SK-N-SH treated with all-trans-retinoic acid at 6 μM for 48 hours (cell line): ENCODE data around the gene KIF13A.

Experiments
- ATAC-seq: fragments of 200-7000 bp; cut with Tn5 transposase; 3 replicates; pipeline ENCODE4 v1.9.1; 2020; ENCODE audit warnings: mild to moderate bottlenecking, moderate library complexity
- ARNTL ChIP-seq: fragments of 450-650 bp; formaldehyde crosslinking; IDR thresholded peaks from 2 replicates; pipeline ENCODE4 v1.5.0; 2020; ENCODE audit warnings: low read depth, mild to moderate bottlenecking, moderate library complexity, borderline replicate concordance
- BACH2 ChIP-seq: fragments of 250-450 bp; sonication (Bioruptor Pico); IDR thresholded peaks from 2 replicates; pipeline ENCODE4 v1.9.0; 2021; ENCODE audit warnings: mild to moderate bottlenecking, borderline replicate concordance
- CSDC2 ChIP-seq: fragments of 250-450 bp; sonication (Bioruptor Pico); IDR thresholded peaks from 2 replicates; pipeline ENCODE4 v1.5.0; 2020; ENCODE audit warnings: mild to moderate bottlenecking, moderate library complexity
- CSRNP3 ChIP-seq: fragments of 250-450 bp; sonication (Bioruptor Pico); IDR thresholded peaks from 2 replicates; pipeline ENCODE4 v1.5.1; 2021; ENCODE audit warnings: mild to moderate bottlenecking, moderate library complexity
- ESRRG ChIP-seq: fragments of 250-450 bp; sonication (Bioruptor Pico); IDR thresholded peaks from 2 replicates; pipeline ENCODE4 v1.6.1; 2021; ENCODE audit warnings: mild to moderate bottlenecking
- GLIS3 ChIP-seq: fragments of 250-450 bp; sonication (Bioruptor Pico); IDR thresholded peaks from 2 replicates; pipeline ENCODE4 v1.5.0; 2020; ENCODE audit warnings: mild to moderate bottlenecking, moderate library complexity
- ISL1 ChIP-seq: fragments of 250-450 bp; sonication (Bioruptor Pico); IDR thresholded peaks from 2 replicates; pipeline ENCODE4 v2.1.2; 2022; ENCODE audit warnings: mild to moderate bottlenecking, moderate library complexity
- OSR1 ChIP-seq: fragments of 250-450 bp; sonication (Bioruptor Pico); IDR thresholded peaks from 2 replicates; pipeline ENCODE4 v1.8.0; 2022; ENCODE audit warnings: moderate library complexity, mild to moderate bottlenecking, inconsistent platforms
- PPARA ChIP-seq: fragments of 250-450 bp; sonication (Bioruptor Pico); IDR thresholded peaks from 2 replicates; pipeline ENCODE4 v1.5.0; 2020; ENCODE audit warnings: mild to moderate bottlenecking, borderline replicate concordance
- RARB ChIP-seq: fragments of 250-450 bp; sonication (Bioruptor Pico); IDR thresholded peaks from 2 replicates; pipeline ENCODE4 v1.8.0; 2021; ENCODE audit warnings: mild to moderate bottlenecking, moderate library complexity
- SNAI2 ChIP-seq: fragments of 250-450 bp; sonication (Bioruptor Pico); IDR thresholded peaks from 2 replicates; pipeline ENCODE4 v1.5.0; 2020; ENCODE audit warnings: mild to moderate bottlenecking, moderate library complexity
- TCF4 ChIP-seq: fragments of 250-450 bp; sonication (Bioruptor Pico); IDR thresholded peaks from 2 replicates; pipeline ENCODE4 v1.8.0; 2021; ENCODE audit warnings: mild to moderate bottlenecking, moderate library complexity, borderline replicate concordance
- TOX ChIP-seq: fragments of 250-450 bp; sonication (Bioruptor Pico); IDR thresholded peaks from 2 replicates; pipeline ENCODE4 v1.8.0; 2021; ENCODE audit warnings: mild to moderate bottlenecking, moderate library complexity, borderline replicate concordance
- TSHZ2 ChIP-seq: fragments of 250-450 bp; sonication (Bioruptor Pico); IDR thresholded peaks from 2 replicates; pipeline ENCODE4 v1.5.0; 2020; ENCODE audit warnings: mild to moderate bottlenecking, moderate library complexity
- ZC3H10 ChIP-seq: fragments of 250-450 bp; sonication (Bioruptor Pico); IDR thresholded peaks from 2 replicates; pipeline ENCODE4 v1.5.1; 2021; ENCODE audit warnings: mild to moderate bottlenecking, moderate library complexity
- ZFP3 ChIP-seq: fragments of 250-450 bp; sonication (Bioruptor Pico); IDR thresholded peaks from 2 replicates; pipeline ENCODE4 v1.5.0; 2020; ENCODE audit warnings: mild to moderate bottlenecking, moderate library complexity
- ZFP30 ChIP-seq: fragments of 450-650 bp; formaldehyde crosslinking; IDR thresholded peaks from 2 replicates; pipeline ENCODE4 v1.5.0; 2022; ENCODE audit warnings: mild to moderate bottlenecking, moderate library complexity
- ZNF565 ChIP-seq: fragments of 450-650 bp; formaldehyde crosslinking; conservative IDR thresholded peaks from 2 replicates; pipeline ENCODE4 v1.5.0; 2020; ENCODE audit warnings: low read depth, mild to moderate bottlenecking, moderate library complexity
- ZNF8 ChIP-seq: fragments of 450-650 bp; formaldehyde crosslinking; IDR thresholded peaks from 2 replicates; pipeline ENCODE4 v1.5.0; 2020; ENCODE audit warnings: mild to moderate bottlenecking, moderate library complexity
- TF ChIP-seq, protein P1 (sequence below): fragments of 250-450 bp; sonication (Bioruptor Pico); IDR thresholded peaks from 2 replicates; pipeline ENCODE4 v1.8.0; 2021; ENCODE audit warnings: low read depth, mild to moderate bottlenecking, moderate library complexity, borderline replicate concordance
- TF ChIP-seq, protein P2 (sequence below): fragments of 250-450 bp; sonication (Bioruptor Pico); IDR thresholded peaks from 2 replicates; pipeline ENCODE4 v1.8.0; 2020; ENCODE audit warnings: mild to moderate bottlenecking, moderate library complexity, borderline replicate concordance
- TF ChIP-seq, protein P3 (sequence below): fragments of 250-450 bp; sonication (Bioruptor Pico); IDR thresholded peaks from 2 replicates; pipeline ENCODE4 v1.5.1; 2020; ENCODE audit warnings: low read depth, mild to moderate bottlenecking, moderate library complexity

The KIF13A gene

GRCh38 chr6:17728551-17729222, 258.7 kb downstream of the KIF13A start:
- TF ChIP-seq GLIS3 (CRISPR knock-in tag) (no peak), PPARA (CRISPR knock-in tag) (no peak), TSHZ2 (no peak), ZFP30 (no peak), ISL1 (no peak), ZNF8 (CRISPR knock-in tag) (no peak), OSR1 (CRISPR knock-in tag) (no peak), SNAI2 (no peak), ZFP3 (no peak), RARB (CRISPR knock-in tag) (no peak), BACH2 (CRISPR knock-in tag) (no peak), CSDC2 (CRISPR knock-in tag) (no peak)
- TF ChIP-seq, protein P1, sequence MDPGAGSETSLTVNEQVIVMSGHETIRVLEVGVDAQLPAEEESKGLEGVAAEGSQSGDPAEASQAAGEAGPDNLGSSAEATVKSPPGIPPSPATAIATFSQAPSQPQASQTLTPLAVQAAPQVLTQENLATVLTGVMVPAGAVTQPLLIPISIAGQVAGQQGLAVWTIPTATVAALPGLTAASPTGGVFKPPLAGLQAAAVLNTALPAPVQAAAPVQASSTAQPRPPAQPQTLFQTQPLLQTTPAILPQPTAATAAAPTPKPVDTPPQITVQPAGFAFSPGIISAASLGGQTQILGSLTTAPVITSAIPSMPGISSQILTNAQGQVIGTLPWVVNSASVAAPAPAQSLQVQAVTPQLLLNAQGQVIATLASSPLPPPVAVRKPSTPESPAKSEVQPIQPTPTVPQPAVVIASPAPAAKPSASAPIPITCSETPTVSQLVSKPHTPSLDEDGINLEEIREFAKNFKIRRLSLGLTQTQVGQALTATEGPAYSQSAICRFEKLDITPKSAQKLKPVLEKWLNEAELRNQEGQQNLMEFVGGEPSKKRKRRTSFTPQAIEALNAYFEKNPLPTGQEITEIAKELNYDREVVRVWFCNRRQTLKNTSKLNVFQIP (CRISPR knock-in tag): no peak
- TF ChIP-seq, protein P2, sequence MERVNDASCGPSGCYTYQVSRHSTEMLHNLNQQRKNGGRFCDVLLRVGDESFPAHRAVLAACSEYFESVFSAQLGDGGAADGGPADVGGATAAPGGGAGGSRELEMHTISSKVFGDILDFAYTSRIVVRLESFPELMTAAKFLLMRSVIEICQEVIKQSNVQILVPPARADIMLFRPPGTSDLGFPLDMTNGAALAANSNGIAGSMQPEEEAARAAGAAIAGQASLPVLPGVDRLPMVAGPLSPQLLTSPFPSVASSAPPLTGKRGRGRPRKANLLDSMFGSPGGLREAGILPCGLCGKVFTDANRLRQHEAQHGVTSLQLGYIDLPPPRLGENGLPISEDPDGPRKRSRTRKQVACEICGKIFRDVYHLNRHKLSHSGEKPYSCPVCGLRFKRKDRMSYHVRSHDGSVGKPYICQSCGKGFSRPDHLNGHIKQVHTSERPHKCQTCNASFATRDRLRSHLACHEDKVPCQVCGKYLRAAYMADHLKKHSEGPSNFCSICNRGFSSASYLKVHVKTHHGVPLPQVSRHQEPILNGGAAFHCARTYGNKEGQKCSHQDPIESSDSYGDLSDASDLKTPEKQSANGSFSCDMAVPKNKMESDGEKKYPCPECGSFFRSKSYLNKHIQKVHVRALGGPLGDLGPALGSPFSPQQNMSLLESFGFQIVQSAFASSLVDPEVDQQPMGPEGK (CRISPR knock-in tag): no peak
- TF ChIP-seq, protein P3, sequence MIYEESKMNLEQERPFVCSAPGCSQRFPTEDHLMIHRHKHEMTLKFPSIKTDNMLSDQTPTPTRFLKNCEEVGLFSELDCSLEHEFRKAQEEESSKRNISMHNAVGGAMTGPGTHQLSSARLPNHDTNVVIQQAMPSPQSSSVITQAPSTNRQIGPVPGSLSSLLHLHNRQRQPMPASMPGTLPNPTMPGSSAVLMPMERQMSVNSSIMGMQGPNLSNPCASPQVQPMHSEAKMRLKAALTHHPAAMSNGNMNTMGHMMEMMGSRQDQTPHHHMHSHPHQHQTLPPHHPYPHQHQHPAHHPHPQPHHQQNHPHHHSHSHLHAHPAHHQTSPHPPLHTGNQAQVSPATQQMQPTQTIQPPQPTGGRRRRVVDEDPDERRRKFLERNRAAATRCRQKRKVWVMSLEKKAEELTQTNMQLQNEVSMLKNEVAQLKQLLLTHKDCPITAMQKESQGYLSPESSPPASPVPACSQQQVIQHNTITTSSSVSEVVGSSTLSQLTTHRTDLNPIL (CRISPR knock-in tag): no peak
- no peak for ATAC-seq

- peak; percentile 64 for ATAC-seq
- TF ChIP-seq ZC3H10 (no peak), ZNF565 (CRISPR knock-in tag) (no peak), CSDC2 (CRISPR knock-in tag) (no peak), GLIS3 (CRISPR knock-in tag) (no peak), ISL1 (no peak), CSRNP3 (CRISPR knock-in tag) (no peak), BACH2 (CRISPR knock-in tag) (no peak), ESRRG (no peak), RARB (CRISPR knock-in tag) (no peak), ARNTL (CRISPR knock-in tag) (no peak), TCF4 (CRISPR knock-in tag) (no peak), PPARA (CRISPR knock-in tag) (no peak), SNAI2 (no peak), TOX (CRISPR knock-in tag) (no peak)
- TF ChIP-seq, protein P3 (CRISPR knock-in tag): no peak
- TF ChIP-seq, protein P2 (CRISPR knock-in tag): no peak
- TF ChIP-seq, protein P1 (CRISPR knock-in tag): no peak
Observed at GRCh38 chr6:17725083-17725482, 262.4 kb downstream of the KIF13A start.
